Liver (tissue), 9 donors: Measurements from ENCODE around the gene ANKRD10. TPM values are rescaled to one million over a fixed set of nuclear protein-coding genes. Genes with fewer than 3 reads are reported as not detected.

ENCODE experiments used
- DNase-seq: peaks from one replicate; pipeline ENCODE4 v3.0.0-alpha.2; 2017; ENCODE audit warnings: low spot score
- H3K27ac ChIP-seq, 2 donors: one replicate each; pipeline ENCODE4 v1.7.0; 2013; ENCODE audit warnings: inconsistent platforms in 2 of 2, low read length in 2 of 2, control low read depth in 1 of 2, low read depth in 1 of 2, mild to moderate bottlenecking in 1 of 2
- H3K27me3 ChIP-seq, 4 donors: one replicate each; pipeline versions ENCODE4 v1.6.1 to v1.7.0; 2013; ENCODE audit warnings: low read length in 3 of 4, inconsistent platforms in 1 of 4, mild to moderate bottlenecking in 1 of 4, moderate library complexity in 1 of 4; ENCODE audit not compliant: control insufficient read depth in 4 of 4, insufficient read depth in 4 of 4
- H3K36me3 ChIP-seq, 4 donors: one replicate each; pipeline versions ENCODE4 v1.6.1 to v1.7.0; 2013; ENCODE audit warnings: low read length in 3 of 4, mild to moderate bottlenecking in 3 of 4, low read depth in 1 of 4, moderate library complexity in 1 of 4; ENCODE audit not compliant: control insufficient read depth in 4 of 4, insufficient read depth in 3 of 4
- H3K4me1 ChIP-seq, 4 donors: one replicate each; pipeline versions ENCODE4 v1.6.1 to v1.7.0; 2013; ENCODE audit warnings: low read length in 3 of 4, mild to moderate bottlenecking in 3 of 4, moderate library complexity in 1 of 4; ENCODE audit not compliant: control insufficient read depth in 4 of 4, insufficient read depth in 4 of 4
- H3K4me3 ChIP-seq, 3 donors: one replicate each; pipeline versions ENCODE4 v1.6.1 to v1.7.0; 2013; ENCODE audit warnings: low read length in 3 of 3, control low read depth in 1 of 3, low read depth in 1 of 3, mild to moderate bottlenecking in 1 of 3
- H3K9ac ChIP-seq, 2 donors: one replicate each; pipeline ENCODE4 v1.7.0; 2013; ENCODE audit warnings: low read length in 2 of 2, mild to moderate bottlenecking in 2 of 2, moderate library complexity in 2 of 2, control low read depth in 1 of 2, low read depth in 1 of 2
- H3K9me3 ChIP-seq, 4 donors: one replicate each; pipeline versions ENCODE4 v1.6.1 to v1.7.0; 2013; ENCODE audit warnings: low read length in 3 of 4; ENCODE audit not compliant: control insufficient read depth in 4 of 4
- FOXA2 ChIP-seq: IDR thresholded peaks from 2 replicates; pipeline ENCODE4 v1.6.1; 2016; ENCODE audit warnings: antibody characterized with exemption
- JUND ChIP-seq, 2 donors: IDR thresholded peaks; 2 replicates each; pipeline ENCODE4 v1.6.1; 2016; ENCODE audit warnings: antibody characterized with exemption in 2 of 2
- NR2F2 ChIP-seq: IDR thresholded peaks from 2 replicates; pipeline ENCODE4 v1.6.1; 2016; ENCODE audit warnings: antibody characterized with exemption
- RAD21 ChIP-seq, 2 donors: IDR thresholded peaks; 2 replicates each; pipeline ENCODE4 v1.6.1; 2016; ENCODE audit warnings: antibody characterized with exemption in 2 of 2, mild to moderate bottlenecking in 2 of 2
- TAF1 ChIP-seq: conservative IDR thresholded peaks from 2 replicates; pipeline ENCODE4 v1.6.1; 2016; ENCODE audit warnings: antibody characterized with exemption, mild to moderate bottlenecking
- YY1 ChIP-seq: IDR thresholded peaks from 2 replicates; pipeline ENCODE4 v1.6.1; 2016; ENCODE audit warnings: antibody characterized with exemption, mild to moderate bottlenecking
- ZBTB33 ChIP-seq: IDR thresholded peaks from 2 replicates; pipeline ENCODE4 v1.6.1; 2016; ENCODE audit warnings: antibody characterized with exemption
- WGBS: extraction: QIAGEN DNeasy Blood & Tissue Kit; methylation state at CpG from one replicate; pipeline ENCODE4 v1.1.7; 2013; 5-methylcytosine and 5-hydroxymethylcytosine counted together
- polyA plus RNA-seq, 2 donors: library from polyadenylated mRNA; stranded (reverse) in 1 of 2; unstranded in 1 of 2; fragments of 200-250 nt in 1 of 2; fragments of >200 nt in 1 of 2; fragmentation: Nextera tagmentation in 1 of 2; extraction: Ambion mirVana in 1 of 2; gene quantifications; one replicate each; pipeline versions ENCODE4 v1.2.1 to v1.2.3, GENCODE V29; 2013 to 2015
- total RNA-seq, 2 donors: library from RNA; depleted of rRNA; stranded (reverse); fragments of >200 nt; gene quantifications; one replicate each; pipeline ENCODE4 v1.2.3, GENCODE V29; 2014
- TF ChIP-seq, protein P1 (sequence below): IDR thresholded peaks from 2 replicates; pipeline ENCODE4 v1.6.1; 2016; ENCODE audit warnings: antibody characterized with exemption
- TF ChIP-seq, protein P2 (sequence below): fragments of 150-350 bp; IDR thresholded peaks from 2 replicates; pipeline ENCODE4 v1.5.1; 2017; ENCODE audit warnings: improper control_type of control experiment, low read depth, low read length; ENCODE audit not compliant: missing input control
- TF ChIP-seq, protein P3 (sequence below): IDR thresholded peaks from 2 replicates; pipeline ENCODE4 v1.6.1; 2016; ENCODE audit warnings: antibody characterized with exemption, mild to moderate bottlenecking
- TF ChIP-seq, protein P4 (sequence below): IDR thresholded peaks from 2 replicates; pipeline ENCODE4 v1.6.1; 2016; ENCODE audit warnings: antibody characterized with exemption
- donor health status: healthy.
- donor health status: healthy.
- donor health status: healthy.
- donor health status: healthy.
- donor health status: healthy.

Gene ANKRD10
- total and polyA plus RNA-seq, 4 donors, result 18.8 to 74.1 (median 52.9) TPM

GRCh38 chr13:110929104-110929777, 14.4 kb upstream of the ANKRD10 start:
- no peak for DNase-seq
- 91% methylated on average over 3 of the region's 3 CpGs for WGBS
- TF ChIP-seq, protein P1, sequence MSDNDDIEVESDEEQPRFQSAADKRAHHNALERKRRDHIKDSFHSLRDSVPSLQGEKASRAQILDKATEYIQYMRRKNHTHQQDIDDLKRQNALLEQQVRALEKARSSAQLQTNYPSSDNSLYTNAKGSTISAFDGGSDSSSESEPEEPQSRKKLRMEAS, result no peak
- TF ChIP-seq, protein P2, sequence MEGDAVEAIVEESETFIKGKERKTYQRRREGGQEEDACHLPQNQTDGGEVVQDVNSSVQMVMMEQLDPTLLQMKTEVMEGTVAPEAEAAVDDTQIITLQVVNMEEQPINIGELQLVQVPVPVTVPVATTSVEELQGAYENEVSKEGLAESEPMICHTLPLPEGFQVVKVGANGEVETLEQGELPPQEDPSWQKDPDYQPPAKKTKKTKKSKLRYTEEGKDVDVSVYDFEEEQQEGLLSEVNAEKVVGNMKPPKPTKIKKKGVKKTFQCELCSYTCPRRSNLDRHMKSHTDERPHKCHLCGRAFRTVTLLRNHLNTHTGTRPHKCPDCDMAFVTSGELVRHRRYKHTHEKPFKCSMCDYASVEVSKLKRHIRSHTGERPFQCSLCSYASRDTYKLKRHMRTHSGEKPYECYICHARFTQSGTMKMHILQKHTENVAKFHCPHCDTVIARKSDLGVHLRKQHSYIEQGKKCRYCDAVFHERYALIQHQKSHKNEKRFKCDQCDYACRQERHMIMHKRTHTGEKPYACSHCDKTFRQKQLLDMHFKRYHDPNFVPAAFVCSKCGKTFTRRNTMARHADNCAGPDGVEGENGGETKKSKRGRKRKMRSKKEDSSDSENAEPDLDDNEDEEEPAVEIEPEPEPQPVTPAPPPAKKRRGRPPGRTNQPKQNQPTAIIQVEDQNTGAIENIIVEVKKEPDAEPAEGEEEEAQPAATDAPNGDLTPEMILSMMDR, result no peak
- TF ChIP-seq RAD21 (IDR thresholded peaks at IDR 0.05) (no peak), FOXA2 (no peak)

GRCh38 chr13:110925023-110925612, 10.2 kb upstream of the ANKRD10 start:
- DNase-seq, result no peak
- H3K9me3 ChIP-seq, result peaks cover 0 to 1% (median 0%) of the 10 kb centered on the region in 4 donors
- H3K27ac ChIP-seq, result no peak overlapping the region
- H3K36me3 ChIP-seq, result no peaks in the 10 kb centered on the region
- TF ChIP-seq JUND (IDR thresholded peaks at IDR 0.05) (no peak), NR2F2 (no peak), ZBTB33 (no peak), YY1 (no peak), TAF1 (no peak), RAD21 (IDR thresholded peaks at IDR 0.05) (peak; percentile 7 to 12)
- TF ChIP-seq, protein P3, sequence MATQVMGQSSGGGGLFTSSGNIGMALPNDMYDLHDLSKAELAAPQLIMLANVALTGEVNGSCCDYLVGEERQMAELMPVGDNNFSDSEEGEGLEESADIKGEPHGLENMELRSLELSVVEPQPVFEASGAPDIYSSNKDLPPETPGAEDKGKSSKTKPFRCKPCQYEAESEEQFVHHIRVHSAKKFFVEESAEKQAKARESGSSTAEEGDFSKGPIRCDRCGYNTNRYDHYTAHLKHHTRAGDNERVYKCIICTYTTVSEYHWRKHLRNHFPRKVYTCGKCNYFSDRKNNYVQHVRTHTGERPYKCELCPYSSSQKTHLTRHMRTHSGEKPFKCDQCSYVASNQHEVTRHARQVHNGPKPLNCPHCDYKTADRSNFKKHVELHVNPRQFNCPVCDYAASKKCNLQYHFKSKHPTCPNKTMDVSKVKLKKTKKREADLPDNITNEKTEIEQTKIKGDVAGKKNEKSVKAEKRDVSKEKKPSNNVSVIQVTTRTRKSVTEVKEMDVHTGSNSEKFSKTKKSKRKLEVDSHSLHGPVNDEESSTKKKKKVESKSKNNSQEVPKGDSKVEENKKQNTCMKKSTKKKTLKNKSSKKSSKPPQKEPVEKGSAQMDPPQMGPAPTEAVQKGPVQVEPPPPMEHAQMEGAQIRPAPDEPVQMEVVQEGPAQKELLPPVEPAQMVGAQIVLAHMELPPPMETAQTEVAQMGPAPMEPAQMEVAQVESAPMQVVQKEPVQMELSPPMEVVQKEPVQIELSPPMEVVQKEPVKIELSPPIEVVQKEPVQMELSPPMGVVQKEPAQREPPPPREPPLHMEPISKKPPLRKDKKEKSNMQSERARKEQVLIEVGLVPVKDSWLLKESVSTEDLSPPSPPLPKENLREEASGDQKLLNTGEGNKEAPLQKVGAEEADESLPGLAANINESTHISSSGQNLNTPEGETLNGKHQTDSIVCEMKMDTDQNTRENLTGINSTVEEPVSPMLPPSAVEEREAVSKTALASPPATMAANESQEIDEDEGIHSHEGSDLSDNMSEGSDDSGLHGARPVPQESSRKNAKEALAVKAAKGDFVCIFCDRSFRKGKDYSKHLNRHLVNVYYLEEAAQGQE, result no peak
- TF ChIP-seq, protein P1, result no peak
- TF ChIP-seq, protein P4, sequence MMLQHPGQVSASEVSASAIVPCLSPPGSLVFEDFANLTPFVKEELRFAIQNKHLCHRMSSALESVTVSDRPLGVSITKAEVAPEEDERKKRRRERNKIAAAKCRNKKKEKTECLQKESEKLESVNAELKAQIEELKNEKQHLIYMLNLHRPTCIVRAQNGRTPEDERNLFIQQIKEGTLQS, result no peak
- H3K9ac ChIP-seq, result no peak overlapping the region
- H3K4me3 ChIP-seq, result no peak overlapping the region
- no peaks in the 10 kb centered on the region for H3K4me1 ChIP-seq
- WGBS, result 85% methylated on average over 8 of the region's 8 CpGs
- no peaks in the 10 kb centered on the region for H3K27me3 ChIP-seq

More at GRCh38 chr13:110929104-110929777, 14.4 kb upstream of the ANKRD10 start:
- Histone ChIP-seq H3K36me3 (no peaks in the 10 kb centered on the region), H3K9me3 (peaks cover 3 to 11% (median 7%) of the 10 kb centered on the region in 4 donors), H3K27ac (no peak overlapping the region), H3K4me3 (no peak overlapping the region), H3K4me1 (no peaks in the 10 kb centered on the region), H3K27me3 (no peaks in the 10 kb centered on the region), H3K9ac (no peak overlapping the region)
